OCI-LY1 (cell line): ENCODE results near the gene ANKRD34A.

Experiments
- EZH2 ChIP-seq: fragments of 200-600 bp; sonication (generic), shearing (Covaris generic); IDR thresholded peaks from 2 replicates; pipeline ENCODE4 v1.8.0; 2017; ENCODE audit warnings: borderline replicate concordance, mixed run types, mild to moderate bottlenecking, antibody characterized with exemption, low read length, moderate library complexity, mixed read lengths
- TF ChIP-seq, protein P1 (sequence below): fragments of 200-600 bp; sonication (generic), shearing (Covaris generic); IDR thresholded peaks from 2 replicates; pipeline ENCODE4 v1.5.1; 2017; ENCODE audit warnings: mild to moderate bottlenecking, antibody characterized with exemption, low read length, moderate library complexity, mixed read lengths

DNA sequence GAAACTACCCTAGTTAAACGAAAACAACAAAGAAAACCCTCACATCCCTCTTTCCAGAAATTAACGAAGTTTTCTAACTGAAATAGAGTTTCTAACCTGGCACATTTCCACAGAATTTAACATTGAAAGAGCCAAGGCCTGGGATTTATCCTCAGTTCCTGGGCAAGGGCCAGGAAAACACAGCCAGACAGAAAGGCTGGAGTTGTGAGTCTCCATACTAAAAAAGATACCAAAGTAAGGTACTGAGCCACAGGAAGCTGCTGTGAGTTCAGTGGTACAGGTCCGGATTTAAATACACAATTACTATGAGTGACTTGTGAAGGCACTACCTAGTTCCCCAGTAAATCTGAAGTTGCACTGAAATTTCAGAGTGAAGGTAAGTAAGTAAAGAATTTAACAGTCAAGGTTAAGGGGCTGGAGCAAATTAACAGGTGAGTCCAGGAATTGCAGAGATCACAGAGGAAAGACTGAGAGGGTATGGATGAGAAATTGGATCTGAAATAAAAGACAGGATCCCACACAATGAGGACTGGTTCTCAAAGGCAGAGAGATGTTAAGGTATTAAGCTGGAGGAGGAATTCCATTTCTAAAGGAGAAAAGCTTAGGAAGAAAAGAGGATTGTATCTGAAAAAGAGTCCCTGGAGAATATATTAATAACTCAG, 7.5 kb downstream of the ANKRD34A start:
- TF ChIP-seq, protein P1, sequence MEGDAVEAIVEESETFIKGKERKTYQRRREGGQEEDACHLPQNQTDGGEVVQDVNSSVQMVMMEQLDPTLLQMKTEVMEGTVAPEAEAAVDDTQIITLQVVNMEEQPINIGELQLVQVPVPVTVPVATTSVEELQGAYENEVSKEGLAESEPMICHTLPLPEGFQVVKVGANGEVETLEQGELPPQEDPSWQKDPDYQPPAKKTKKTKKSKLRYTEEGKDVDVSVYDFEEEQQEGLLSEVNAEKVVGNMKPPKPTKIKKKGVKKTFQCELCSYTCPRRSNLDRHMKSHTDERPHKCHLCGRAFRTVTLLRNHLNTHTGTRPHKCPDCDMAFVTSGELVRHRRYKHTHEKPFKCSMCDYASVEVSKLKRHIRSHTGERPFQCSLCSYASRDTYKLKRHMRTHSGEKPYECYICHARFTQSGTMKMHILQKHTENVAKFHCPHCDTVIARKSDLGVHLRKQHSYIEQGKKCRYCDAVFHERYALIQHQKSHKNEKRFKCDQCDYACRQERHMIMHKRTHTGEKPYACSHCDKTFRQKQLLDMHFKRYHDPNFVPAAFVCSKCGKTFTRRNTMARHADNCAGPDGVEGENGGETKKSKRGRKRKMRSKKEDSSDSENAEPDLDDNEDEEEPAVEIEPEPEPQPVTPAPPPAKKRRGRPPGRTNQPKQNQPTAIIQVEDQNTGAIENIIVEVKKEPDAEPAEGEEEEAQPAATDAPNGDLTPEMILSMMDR: no peak
- TF ChIP-seq EZH2: no peak
